MM.1S (cell line): Measurements from ENCODE around the gene NUMB.

Source experiments
- EZH2 ChIP-seq: fragments of 300-600 bp; sonication (generic); optimal IDR thresholded peaks from 2 replicates; pipeline ENCODE3; 2017; ENCODE audit warnings: low read depth, mild to moderate bottlenecking, antibody characterized with exemption, low read length, mixed read lengths
- EZH2phosphoT487 ChIP-seq: fragments of 300-600 bp; sonication (generic); IDR thresholded peaks from 2 replicates; pipeline ENCODE4 v1.6.1; 2018; ENCODE audit warnings: antibody characterized with exemption, low read length
- TF ChIP-seq, protein P1 (sequence below): fragments of 300-600 bp; sonication (generic); IDR thresholded peaks from 2 replicates; pipeline ENCODE4 v1.5.1; 2016; ENCODE audit warnings: antibody characterized with exemption, low read length, mixed read lengths

DNA sequence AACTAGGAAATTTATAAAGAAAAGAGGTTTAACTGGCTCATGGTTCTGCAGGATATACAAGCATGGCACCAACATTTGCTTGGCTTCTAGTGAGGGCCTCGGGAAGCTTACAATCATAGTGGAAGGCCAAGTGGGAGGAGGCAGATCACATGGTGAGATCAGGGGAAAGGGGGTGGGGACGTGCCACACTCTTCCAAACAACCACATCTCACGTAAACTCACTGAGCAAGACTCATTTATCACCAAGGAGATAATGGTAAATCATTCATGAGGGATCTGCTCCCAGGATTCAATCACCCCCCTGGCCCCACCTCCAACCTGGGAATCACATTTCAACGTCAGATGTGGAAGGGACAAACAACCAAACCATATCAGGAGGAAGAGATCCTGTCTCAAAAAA is 35.8 kb downstream of the NUMB start:
- TF ChIP-seq, protein P1, sequence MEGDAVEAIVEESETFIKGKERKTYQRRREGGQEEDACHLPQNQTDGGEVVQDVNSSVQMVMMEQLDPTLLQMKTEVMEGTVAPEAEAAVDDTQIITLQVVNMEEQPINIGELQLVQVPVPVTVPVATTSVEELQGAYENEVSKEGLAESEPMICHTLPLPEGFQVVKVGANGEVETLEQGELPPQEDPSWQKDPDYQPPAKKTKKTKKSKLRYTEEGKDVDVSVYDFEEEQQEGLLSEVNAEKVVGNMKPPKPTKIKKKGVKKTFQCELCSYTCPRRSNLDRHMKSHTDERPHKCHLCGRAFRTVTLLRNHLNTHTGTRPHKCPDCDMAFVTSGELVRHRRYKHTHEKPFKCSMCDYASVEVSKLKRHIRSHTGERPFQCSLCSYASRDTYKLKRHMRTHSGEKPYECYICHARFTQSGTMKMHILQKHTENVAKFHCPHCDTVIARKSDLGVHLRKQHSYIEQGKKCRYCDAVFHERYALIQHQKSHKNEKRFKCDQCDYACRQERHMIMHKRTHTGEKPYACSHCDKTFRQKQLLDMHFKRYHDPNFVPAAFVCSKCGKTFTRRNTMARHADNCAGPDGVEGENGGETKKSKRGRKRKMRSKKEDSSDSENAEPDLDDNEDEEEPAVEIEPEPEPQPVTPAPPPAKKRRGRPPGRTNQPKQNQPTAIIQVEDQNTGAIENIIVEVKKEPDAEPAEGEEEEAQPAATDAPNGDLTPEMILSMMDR, result no peak
- TF ChIP-seq EZH2 (no peak), EZH2phosphoT487 (no peak)
